HG02970 (cell line): ENCODE data around the gene GPX4.
A peak's percentile ranks its signal among the peaks of the same experiment; 100 is the strongest.

ENCODE experiments used
- ATAC-seq: cut with Tn5 transposase; IDR thresholded peaks from one replicate; pipeline ENCODE4 v1.9.1; 2021; ENCODE audit warnings: mild to moderate bottlenecking, moderate library complexity, moderate number of reproducible peaks; ENCODE audit not compliant: unreplicated experiment, low FRiP score

Gene GPX4

DNA sequence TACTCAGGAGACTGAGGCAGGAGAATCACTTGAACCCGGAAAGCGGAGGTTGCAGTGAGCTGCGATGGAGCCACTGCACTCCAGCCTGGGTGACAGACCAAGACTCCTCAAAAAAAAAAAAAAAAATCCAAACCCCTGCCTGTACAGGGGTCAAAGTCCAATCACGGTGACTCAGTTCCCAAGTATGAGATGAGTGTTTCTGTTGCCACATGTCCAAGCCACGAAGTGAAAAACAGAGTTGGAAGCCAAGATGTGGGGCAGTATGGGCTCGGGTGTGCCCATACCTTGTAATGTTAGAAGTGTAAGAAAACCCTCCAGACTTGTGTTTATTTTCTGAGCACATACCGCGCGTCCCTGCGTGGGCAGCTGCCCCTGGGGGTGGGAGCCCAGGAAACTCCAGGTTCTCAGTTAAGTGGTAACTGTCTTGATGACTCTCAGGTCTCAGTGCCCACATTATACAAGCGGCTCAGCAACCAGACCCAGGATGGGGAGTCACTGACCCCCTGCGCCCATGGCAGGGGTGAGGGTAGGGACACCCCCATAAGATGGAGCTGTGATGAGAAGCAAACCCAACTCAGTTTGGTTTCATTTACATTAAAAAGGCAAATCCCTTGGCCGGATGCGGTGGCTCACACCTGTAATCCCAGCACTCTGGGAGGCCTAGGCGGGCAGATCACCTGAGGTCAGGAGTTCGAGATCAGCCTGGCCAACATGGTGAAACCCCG, 1.2 kb upstream of the GPX4 start:
- ATAC-seq: no peak

DNA sequence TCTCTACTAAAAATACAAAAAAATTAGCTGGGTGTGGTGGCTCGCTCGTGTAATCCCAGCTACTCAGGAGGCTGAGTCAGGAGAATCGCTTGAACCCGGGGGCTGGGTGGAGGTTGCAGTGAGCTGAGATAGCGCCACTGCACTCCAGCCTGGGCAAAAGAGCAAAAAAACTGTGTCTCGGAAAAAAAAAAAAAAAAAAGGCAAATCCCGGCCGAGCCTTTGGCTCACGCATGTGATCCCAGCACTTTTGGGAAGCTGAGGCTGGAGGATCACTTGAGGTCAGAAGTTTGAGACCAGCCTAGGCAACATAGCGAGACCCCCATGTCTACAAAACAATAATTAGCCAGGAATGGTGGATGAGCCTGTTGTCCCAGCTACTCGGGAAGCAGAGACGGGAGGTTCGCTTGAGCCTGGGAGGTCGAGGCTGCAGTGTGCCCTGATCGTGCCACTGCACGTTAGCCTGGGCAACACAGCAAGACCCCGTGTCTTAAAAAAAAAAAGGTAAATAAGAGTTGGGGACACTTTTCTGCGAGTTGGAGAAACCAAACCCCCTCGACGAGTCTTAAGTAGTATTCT, 574 bp upstream of the GPX4 start:
- no peak for ATAC-seq

DNA sequence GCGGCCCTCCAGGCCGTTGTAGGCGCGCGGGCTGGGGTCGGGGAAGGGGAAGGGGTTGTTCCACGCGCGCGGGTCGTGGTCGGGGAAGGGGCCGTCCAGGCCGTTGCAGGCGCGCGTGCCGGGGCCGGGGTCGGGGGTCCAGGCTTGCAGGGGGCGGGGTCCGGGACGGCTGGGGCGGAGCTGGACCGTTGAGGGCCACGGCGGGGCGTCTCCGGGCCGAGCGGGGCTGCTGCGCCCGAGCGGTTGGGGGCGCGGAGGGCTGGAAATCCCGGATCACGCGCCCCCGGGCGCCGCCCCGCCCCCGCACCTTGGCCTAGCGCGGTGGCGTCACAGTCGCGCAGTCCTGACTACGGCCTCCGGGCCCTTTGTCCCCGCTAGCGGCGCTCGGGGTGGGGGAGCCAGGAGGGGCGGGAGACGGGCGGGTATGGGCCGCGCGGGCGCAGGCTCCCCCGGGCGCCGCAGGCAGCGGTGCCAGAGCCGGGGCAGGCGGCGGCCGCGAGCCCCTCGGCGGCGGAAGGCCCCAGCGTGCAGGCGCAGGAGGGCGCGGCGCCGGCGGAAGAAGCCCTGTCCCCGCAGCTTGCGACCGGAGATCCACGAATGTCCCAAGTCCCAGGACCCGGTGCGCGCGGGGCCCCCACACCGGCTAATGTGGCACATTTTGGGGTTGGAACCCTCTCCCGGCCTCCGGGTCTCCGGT, 665 bp downstream of the GPX4 start:
- peak; percentile 26 for ATAC-seq

DNA sequence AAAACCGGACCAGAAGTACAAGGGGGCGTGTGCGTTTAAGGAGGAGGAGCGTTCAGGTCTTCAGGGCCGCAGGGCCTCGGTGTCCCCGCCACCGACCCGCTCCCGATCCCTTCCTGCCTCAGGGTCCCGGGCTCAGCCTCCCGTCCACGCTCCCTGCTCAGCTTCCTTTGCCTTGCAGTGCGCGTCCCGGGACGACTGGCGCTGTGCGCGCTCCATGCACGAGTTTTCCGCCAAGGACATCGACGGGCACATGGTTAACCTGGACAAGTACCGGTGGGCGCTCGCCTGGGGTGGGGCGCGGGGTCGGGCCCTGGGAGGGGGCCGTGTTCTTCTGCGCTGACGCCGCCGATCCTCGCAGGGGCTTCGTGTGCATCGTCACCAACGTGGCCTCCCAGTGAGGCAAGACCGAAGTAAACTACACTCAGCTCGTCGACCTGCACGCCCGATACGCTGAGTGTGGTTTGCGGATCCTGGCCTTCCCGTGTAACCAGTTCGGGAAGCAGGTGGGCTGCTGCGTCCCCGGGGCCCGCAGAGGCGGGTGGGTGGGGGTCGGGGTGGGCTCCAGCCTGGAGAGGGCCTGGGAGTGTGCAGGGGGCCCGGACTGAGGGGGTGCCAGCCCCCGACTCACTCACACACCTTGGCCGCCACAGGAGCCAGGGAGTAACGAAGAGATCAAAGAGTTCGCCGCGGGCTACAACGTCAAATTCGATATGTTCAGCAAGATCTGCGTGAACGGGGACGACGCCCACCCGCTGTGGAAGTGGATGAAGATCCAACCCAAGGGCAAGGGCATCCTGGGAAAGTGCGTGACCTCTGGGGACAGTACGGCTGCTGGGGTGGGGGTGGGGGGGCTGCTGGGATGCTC, 1.4 kb downstream of the GPX4 start:
- no peak for ATAC-seq

DNA sequence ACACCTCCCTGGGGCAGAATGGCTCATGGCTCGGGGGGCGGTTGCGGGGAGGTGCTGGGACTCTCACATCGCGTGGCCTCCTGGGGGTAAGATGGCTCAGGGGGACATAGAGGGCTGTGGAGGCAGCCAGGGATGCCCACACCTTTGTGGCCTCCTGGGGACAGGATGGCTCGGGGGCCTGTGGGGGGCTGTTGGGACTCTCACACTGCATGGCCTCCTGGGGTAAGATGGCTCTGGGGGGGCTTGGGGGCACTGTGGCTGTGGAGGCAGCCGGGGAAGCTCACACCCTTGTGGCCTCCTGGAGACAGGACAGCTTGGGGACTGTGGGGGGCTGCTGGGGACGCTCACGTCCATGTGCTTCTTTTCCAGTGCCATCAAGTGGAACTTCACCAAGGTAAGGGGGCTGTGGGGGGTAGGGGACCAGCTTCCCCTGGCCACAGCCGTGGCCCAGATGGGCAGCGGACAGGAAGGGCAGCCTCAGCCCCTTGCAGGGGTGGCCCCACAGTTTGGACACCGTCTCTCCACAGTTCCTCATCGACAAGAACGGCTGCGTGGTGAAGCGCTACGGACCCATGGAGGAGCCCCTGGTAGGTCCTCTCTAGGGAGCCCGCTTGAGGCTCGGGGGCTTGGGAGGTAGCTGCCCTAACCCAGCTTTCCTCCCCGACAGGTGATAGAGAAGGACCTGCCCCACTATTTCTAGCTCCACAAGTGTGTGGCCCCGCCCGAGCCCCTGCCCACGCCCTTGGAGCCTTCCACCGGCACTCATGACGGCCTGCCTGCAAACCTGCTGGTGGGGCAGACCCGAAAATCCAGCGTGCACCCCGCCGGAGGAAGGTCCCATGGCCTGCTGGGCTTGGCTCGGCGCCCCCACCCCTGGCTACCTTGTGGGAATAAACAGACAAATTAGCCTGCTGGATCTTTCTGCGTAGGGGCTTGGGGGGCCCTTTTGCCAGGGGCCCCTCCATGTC, 2.4 kb downstream of the GPX4 start:
- no peak for ATAC-seq

DNA sequence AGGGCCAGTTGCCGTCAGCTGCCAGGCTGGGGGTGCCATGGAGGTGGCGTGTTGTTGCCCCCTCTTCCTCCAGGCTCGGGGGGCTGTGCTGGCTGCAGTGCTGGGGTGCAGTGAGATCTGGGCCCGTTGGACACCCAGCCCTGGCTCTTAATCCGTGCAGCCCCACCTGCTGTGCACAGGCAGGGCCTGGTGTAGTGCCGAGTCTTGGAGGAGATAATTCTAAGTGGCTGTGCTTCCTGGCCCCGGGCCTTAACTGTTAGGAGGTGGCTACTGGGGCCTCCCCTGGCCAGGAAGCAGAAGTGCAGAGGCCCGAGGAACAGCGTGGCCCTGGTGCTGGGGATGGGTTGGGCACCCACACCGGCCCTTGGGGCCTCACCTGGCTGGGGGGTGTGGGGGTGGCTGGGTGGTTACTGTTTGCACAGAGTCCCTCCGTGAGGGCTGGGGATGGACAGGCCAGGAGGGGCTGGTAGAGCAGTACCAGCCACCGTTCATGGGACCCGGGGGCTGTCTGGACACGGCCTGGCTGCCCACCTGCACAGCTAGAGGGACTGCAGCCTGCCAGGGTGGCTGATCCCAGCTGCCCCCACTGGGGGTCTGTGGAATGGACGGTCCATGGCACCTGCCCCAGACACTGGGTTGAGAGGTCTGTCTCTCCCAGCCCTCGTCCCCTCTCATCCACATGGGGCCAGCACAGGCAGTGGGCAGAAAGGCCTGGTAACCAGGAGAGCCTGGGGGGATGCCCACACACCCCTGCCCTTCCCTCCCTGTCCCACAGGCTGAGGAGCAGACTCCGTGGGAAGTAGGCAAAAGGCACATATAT, 3.3 kb downstream of the GPX4 start:
- no peak for ATAC-seq

DNA sequence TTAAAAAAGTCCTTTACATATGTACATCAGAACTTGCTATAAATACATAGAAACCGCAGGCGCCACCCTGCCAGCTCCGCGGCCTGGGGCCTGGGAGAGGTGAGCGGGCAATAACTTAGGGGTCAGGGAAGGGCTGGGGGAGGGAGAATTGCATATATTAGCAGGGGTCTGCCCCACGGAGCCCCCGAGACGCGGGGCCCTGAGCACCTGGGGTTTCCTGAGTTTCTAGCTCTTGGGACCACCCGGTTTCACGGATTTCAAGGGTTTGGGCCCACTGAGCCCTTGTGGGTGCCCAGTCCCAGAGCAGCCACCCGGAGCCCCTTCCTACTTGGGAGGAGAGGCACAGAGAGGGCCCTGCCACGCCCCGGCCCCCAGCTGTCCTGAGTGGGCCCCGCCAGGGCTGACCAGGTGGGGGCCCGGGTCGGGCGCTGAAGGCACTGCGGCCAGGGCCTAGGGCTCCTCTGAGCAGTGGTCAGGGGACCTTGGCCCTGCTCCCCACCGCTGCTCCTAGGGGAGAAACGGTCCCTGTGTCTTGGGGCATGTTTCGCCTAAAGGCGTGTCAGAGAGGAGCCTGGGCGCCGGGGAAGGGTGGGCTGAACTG, 4.0 kb downstream of the GPX4 start:
- ATAC-seq: no peak

DNA sequence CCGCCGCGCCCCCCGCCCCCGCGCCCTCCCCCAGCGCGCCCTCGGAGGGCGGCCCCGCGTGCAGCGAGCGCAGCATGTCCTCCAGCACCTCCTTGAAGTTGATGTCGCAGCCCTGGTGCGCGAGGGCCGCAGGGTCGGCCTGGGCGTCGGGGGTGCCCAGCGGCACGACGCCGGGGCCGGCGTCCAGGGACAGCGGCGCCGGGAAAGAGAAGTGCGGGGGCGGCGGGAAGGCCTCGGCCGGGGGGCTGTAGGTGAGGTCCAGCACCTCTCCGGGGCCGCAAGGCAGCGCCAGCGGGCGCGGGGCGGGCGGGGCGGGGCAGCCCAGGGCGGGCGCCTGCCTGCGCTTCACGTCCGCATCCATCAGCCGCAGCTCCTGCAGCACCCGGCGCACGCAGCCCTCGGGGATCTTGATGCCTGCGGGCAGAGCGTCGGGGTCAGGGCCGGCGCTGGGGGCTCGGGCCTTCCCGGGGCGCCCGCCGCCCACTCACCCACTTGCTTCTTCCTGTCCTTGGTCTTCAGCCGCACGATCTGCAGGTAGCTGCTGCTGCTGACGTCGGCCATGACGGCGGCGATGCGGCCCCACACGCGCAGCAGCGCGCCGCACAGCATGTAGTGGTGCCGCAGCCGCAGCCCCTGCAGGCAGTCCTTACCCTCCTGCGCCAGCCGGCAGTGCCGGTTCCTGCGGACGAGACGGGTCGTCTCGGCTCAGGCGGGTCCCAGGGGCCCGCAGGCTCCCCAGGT, 4.7 kb downstream of the GPX4 start:
- no peak for ATAC-seq

DNA sequence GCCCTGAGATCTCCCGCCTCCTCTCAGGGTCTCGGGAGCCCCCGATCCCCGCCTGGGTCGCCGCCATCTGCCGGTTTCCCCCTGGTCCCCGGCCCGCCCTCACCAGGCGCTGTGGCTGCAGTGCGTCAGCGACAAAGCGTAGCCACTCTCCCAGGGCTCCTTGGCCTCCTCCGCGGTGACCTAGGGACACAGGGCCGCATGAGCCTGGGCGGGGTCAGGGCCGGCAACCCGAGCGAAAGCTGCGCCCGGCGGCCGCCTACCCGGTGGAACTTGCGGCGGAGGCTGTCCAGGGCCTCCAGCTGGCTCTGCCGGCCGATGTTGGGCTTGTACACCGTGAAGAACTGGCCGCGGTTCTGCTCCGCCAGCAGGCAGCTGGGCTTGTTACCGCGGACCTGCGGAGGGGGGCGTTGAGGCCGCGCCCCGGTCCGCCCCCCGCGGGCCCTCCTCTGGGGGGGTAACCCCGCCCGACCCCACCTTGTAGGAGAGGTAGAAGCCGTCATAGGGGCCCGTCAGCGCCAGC, 5.3 kb downstream of the GPX4 start:
- ATAC-seq: no peak

DNA sequence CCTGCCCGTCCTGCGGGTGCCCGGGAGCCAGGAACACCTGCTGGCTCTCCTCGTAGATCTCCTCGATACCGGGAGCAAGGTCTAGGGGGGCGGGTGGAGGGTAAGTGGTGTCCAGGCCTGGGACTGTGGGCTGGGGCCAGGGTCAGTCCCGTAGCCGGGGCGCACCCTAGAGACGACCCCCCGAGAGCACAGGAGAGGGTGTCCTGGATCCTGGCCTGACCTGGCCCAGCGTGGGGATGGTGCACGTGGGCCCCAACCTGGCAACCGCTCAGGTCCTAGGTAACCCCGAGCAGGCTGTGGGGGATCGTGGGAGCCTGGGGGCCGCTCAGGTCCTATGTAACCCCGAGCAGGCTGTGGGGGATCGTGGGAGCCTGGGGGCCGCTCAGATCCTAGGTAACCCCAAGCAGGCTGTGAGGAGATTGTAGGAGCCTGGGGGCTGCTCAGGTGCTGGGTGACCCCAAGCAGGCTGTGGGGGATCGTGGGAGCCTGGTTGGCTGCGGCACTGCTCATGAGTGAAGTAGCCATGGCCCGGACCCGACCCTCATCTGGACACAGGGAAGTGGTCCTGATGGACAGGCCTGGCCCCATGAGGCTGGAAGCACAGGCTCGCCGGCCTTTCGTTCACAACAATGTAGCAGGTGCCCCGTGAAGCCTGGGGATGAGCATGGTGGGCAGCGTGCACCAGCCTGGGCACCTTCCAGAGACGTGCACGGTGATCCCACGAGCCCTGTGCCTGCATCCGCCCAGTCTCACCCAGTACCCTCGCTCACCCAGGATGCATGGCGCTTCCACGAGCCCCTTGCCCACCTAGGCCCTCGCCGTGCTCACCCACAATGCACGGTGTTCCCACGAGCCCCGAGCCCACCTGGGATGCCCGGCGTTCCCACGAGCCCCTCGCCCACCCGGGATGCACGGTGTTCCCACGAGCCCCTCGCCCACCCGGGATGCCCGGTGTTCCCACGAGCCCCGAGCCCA, 6.2 kb downstream of the GPX4 start:
- ATAC-seq: no peak

DNA sequence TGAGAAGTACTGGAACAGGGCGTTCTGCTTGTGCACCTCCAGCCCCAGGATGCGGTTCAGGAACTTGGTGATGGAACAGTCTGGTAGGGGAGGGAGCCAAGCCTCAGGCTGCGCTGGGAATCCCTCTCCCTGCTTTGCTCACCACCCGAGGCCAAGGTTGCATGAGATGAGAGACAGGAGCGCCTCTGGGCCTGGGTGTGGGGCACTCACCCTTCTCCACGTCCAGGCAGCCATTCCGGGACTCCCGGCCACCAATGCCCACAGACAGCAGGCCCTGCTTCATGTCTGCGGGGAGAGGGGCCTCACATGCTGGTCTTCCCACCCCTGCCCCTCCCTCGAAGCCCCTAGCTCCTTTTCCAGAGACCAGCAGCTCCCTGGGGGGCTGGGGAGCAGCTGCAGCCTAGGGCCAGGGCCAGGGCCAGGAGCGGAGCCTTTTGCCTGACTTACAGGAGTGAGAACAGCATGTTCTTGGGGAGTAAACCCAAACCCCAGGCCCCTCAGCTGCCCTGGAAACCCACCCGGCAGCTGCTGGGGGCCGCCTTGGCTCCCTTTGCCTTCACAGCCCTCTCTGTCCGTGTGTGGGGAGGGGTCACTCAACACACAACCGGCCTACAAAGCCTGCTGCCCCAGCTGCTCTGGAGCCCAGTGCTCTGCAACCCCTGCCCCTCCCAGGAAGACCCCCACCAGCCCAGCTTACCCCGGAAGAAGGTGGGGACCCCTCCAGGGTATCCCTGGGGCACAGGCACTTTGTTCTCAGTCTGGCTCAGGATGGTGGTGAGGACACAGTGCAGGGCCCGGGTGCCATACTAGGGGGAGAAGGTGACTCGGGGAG, 7.2 kb downstream of the GPX4 start:
- no peak for ATAC-seq

DNA sequence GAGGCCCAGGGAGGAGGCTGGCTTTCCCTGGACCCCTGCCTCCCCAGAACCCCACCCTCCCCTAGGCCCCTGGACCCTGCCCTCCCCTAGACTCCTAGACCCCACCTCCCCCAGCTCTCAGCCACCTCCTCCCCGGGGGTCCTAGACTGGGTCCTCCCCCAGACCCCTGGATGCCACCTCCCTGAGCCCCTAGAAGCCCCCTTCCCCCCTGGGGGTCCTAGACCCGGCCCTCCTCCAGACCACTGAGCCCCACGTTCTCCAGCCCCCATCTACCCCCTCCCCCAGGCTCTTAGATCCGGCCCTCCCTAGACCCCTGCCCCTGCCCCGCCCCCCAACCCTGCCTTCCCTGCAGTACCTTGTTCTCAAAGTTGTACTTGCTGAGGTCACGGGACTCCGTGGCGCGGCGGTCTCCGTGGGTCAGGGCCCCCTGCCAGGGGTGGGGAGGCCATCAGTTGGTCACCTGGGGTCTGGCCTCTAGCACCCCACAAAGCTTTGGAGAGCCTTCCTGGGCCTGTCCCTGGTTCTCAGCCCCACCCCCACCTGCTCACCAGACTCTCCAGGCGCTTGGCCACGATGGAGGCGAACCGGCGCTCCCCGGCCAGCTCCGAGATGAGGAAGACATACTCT, 8.0 kb downstream of the GPX4 start:
- ATAC-seq: no peak

DNA sequence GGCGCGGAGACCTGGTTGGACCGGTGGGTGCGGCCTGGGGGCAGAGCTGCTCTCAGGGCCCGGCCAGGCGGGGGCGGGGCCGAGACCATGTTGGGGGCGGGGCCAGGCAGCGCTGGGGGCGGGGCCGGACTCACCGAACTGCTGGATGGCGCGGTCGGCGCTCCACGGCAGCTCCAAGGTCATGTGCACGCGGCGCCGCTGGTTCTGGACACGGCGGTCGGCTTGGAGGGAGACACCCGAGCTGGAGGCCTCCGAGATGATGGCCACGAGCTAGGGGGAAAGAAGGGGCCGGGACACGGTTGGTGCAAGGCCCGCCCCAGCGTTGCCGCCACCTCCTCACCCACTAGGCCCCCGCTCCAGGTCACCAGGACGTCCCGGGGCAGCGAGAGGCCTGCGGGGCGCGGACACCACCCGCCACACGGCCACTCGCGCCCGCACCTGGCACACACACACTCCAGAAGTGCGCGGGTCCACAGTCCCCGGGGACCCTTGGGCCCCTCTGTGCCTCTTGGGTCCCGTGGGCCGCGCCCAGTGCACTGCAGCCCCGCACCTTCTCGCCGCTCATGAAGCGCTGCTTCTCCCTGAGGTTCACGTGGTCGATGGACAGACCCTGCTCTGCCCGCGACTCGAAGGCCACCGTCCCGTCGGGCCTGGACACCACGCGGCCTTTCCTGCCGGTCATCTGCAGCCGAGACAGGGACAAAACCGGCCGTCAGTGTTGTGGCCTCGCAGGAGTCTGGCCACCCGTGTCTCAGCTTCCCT, 8.7 kb downstream of the GPX4 start:
- no peak for ATAC-seq
